ENCODE results near the gene SLC66A1.

DNA sequence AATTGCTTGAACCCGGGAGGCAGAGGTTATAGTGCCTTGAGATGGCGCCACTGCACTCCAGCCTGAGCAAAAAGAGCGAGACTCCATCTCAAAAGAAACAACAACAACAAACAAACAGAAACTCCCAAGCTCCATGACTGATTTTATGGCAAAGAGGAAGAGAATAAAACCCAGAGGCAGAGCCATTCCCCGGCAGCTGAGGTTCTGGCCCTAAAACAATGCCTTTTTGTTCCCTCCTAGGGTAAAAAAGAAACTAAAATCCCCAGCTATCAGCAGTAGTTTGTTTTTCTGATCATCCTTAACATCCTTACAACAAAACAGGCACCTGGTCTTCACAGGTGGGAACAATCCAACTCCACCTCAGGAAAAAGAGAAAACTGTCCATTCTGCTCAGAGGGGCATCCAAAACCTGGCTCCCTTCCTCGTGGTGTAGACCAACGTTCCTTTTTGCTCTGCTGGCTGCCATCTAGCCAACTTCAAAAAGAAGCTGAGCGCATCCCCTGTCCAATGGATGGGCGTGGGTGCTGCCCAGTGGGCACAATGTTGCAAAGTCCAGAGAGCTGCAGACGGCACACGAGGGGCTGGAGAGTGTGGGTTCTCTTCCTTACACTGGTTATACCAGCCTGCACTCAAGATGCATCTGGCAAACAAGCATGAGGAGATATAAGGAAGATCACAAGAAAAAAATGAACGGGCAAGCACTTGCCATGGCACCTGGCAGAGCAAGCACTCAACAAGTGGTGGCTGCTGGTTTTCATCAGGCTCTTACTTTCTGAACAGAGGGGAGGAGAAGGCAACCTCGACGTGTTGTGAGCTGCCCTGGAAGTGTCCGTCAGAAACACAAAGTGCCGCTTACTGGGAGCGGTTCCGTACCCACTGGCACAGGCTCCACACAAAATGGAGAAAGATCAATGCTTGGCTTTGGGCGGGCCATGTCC, 54.7 kb downstream of the SLC66A1 start:
- no peak for TF ChIP-seq POLR2A (IDR thresholded peaks at IDR 0.05; ENCODE audit: extremely low read depth, insufficient read length)
- TF ChIP-seq, protein P1, sequence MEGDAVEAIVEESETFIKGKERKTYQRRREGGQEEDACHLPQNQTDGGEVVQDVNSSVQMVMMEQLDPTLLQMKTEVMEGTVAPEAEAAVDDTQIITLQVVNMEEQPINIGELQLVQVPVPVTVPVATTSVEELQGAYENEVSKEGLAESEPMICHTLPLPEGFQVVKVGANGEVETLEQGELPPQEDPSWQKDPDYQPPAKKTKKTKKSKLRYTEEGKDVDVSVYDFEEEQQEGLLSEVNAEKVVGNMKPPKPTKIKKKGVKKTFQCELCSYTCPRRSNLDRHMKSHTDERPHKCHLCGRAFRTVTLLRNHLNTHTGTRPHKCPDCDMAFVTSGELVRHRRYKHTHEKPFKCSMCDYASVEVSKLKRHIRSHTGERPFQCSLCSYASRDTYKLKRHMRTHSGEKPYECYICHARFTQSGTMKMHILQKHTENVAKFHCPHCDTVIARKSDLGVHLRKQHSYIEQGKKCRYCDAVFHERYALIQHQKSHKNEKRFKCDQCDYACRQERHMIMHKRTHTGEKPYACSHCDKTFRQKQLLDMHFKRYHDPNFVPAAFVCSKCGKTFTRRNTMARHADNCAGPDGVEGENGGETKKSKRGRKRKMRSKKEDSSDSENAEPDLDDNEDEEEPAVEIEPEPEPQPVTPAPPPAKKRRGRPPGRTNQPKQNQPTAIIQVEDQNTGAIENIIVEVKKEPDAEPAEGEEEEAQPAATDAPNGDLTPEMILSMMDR (IDR thresholded peaks at IDR 0.05; ENCODE audit: low read depth, low read length) = no peak

Data from NB4 (cell line).